HG03025 (cell line): ENCODE results near the gene CKB.

Experiments used
- ATAC-seq: cut with Tn5 transposase; IDR thresholded peaks from one replicate; pipeline ENCODE4 v1.9.1; 2021; ENCODE audit warnings: mild to moderate bottlenecking, moderate library complexity; ENCODE audit not compliant: unreplicated experiment, low FRiP score

The CKB gene

GRCh38 chr14:103492156-103492925, 30.3 kb downstream of the CKB start:
- no peak for ATAC-seq

GRCh38 chr14:103491691-103492090, 30.9 kb downstream of the CKB start:
- no peak for ATAC-seq

GRCh38 chr14:103489621-103490020, 33.0 kb downstream of the CKB start:
- no peak for ATAC-seq

GRCh38 chr14:103488960-103489359, 33.7 kb downstream of the CKB start:
- no peak for ATAC-seq

- no peak for ATAC-seq
These were observed 34.6 kb downstream of the CKB start for GRCh38 chr14:103488071-103488470.

- ATAC-seq, result no peak
These were observed 37.1 kb downstream of the CKB start for GRCh38 chr14:103485504-103485903.

GRCh38 chr14:103483600-103483999, 39.0 kb downstream of the CKB start:
- ATAC-seq, result no peak

- no peak for ATAC-seq
These were observed 42.0 kb downstream of the CKB start for GRCh38 chr14:103480595-103480994.

- ATAC-seq, result no peak
These were observed 46.0 kb downstream of the CKB start for GRCh38 chr14:103476631-103477030.

- ATAC-seq, result no peak
These were observed 46.6 kb downstream of the CKB start for GRCh38 chr14:103476065-103476464.

- ATAC-seq, result no peak
These were observed 47.7 kb downstream of the CKB start for GRCh38 chr14:103474893-103475292.

- no peak for ATAC-seq
These were observed 49.7 kb downstream of the CKB start for GRCh38 chr14:103472939-103473338.
